HG02623 (cell line): ENCODE measurements around the gene TTYH2.

Experiments
- ATAC-seq: cut with Tn5 transposase; IDR thresholded peaks from one replicate; pipeline ENCODE4 v1.9.1; 2021; ENCODE audit warnings: moderate library complexity; ENCODE audit not compliant: unreplicated experiment

Gene TTYH2

DNA sequence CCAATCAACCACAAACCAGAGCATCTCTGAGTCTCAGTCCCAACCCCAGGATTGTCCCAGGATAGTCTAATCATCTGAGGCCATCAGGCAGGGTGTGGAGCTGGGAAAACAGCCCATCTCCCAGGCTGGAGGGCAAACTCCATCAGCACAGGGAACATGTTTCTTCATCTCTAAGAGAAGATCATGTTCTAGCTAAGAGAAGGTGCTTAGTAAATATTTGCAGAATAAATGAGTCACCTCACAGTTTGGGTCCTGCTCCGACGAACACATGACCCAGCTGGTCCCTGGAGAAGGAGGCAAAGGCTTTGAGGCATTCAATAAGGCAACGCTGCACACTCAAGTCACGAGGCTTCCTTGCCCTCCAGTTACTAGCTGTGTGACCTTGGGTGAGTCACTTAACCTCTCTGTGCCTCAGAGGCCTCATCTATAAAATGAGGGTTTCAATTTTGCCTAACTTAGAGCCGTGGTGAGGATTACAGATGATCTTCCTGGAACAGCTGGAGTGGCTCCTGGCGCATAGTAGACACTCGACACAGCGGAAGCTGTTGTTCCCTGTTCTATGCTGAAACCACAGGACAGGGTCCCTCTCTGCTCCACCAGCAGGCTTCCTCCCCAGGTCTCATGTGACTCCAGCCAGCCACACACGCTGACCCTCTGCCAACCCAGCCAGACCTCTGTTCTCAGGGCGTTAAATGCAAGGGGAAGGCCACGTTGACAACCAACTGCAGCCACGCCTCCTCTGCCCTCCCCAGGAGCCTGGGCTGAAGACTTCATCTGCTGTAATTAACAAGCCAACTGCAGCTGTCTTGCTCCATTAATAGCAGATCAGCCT, 20.2 kb upstream of the TTYH2 start:
- ATAC-seq: no peak

DNA sequence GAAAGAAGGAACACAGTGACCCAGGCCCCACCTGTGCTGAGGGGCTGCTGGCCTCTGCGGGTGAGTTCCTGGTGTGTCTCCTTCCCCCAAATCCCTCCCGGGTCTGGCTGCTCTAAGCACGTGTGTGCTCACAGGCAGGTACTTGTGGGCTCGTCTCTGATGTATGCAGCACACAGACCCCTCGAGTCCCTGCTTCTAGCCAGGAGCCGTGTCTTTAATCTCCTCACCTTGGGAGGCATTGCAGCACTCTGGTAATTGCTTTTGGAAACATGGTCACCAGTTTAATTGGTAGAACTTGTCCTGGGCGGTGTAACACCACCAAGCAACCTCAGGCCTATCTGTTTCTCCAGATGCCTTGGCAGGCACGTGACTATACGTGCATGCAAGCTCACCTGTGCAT, 18.7 kb upstream of the TTYH2 start:
- no peak for ATAC-seq

DNA sequence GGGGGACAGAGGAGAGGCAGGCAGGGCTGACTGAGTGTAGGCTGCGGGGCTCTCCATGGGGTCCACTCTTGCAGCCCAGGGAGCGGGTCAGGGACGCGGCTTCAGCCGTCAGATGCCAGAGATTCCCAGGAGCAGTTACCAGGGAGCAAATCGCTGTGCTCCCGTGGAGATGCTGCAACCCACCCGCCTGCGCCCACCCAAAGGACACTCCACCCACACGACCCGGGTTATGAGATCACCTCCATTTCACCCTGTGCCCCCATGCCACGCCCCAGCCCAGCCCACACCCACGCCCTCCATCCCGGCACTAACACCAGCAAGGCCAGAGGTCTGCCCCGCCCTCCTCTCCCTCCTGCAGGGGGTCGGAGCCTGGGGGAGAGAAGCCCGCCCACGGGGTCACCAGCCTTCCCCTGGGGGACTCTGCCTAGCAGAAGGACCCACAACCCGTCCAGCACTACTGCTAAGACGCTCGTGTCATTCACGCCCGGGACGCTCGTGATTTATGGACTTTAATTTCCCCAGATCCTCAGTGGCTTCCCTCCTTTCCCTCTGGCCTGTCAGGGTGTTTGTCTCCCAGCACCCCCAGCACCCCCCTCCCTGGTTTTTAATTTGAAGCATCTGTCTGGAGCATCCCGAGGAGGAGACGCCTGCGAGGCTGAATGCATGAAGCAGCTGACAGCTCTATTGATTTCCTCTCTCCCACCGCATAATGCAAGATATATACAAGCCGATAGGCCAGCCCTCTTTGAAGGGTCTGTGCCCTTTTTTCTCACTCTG, 16.6 kb upstream of the TTYH2 start:
- no peak for ATAC-seq

DNA sequence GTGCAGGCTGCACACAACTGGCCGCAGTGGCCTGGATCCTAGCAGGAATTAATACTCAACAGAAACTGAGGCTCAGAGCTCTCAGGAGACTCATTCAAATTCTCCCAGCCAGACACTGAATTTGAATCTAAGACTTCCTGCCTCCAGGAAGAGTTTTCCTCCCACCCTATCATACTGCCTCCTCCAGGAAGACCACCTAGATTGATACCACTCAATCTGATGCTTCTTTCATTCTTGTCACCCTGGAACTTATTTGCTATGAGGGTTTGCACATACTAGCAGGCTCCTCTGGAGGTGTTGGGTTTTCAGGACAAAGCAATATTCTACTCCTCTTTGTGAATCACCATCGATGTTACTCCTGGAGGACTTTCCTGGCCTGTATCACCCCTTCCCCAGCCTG, 15.6 kb upstream of the TTYH2 start:
- no peak for ATAC-seq

DNA sequence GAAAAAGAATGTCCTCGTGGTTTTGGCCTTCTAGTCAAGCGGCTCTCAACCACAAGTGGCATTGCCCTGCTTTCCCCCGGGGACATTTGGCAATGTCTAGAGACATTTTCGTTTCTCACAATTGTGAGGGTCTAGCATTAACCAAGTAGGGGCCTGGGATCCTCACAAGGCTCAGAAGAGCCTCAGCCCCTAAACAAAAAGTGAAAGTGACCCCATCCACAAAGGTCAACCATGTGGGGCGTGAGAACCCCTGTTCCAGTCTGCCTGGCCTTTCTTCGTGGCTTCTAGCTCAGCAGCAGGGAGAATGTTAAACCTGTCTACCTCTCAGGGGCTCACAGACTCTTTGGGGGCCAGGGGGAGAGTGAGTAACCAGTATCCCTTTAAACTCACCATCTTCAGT, 14.7 kb upstream of the TTYH2 start:
- no peak for ATAC-seq

DNA sequence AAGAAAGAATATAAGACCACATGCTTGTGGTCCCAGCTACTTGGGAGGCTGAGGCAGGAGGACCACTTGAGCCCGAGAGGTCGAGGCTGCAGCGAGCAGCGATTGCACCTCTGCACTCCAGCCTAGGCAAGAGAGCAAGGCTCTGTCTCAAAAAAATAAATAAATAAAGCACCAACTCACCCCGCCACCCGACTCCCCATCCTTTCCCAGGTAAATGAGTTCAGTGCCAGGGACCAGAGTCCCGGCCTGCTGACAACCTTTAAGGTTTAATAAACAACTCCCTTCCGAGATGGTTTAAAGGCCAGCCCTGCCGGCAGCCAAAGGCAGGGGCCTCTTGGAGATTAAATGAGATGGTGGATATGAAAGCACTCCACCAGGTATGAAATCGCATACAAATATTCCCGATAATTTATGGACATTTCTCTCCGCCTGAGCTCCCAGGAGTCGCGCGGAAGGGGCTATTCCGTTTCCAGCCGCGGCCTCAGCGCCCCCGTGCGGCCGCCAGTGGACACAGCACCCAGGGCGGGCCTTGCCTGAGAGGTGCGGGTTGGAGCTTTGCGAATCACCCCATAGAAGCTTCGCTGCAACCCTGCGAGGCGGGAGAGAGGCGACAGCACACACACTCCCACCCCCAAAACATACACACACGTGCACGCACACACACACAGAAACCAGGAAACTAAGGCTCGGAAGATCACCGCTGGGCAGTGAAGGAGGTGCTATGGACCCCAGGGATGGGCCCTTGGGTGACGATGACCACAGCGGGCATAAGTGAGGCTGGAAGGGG, 13.9 kb upstream of the TTYH2 start:
- no peak for ATAC-seq

DNA sequence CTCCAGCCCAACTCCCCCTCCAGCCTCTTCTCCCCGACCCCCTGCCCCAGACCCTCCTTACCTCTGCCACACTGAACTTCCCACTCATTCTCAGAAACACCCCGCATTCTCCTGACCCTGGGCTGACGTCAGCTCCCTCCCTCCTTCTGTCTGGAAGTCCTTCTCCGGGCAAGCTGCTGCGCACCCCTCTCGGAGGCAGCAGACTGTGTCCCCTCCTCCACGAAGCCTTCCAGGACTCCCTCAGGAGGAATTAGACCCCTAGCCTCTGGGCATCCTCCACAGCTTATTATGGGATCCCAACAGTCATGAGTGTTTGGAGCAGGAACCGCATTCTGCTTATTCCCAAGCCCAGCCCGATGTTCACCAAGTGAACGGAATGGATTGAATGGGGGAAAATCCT, 13.3 kb upstream of the TTYH2 start:
- no peak for ATAC-seq

DNA sequence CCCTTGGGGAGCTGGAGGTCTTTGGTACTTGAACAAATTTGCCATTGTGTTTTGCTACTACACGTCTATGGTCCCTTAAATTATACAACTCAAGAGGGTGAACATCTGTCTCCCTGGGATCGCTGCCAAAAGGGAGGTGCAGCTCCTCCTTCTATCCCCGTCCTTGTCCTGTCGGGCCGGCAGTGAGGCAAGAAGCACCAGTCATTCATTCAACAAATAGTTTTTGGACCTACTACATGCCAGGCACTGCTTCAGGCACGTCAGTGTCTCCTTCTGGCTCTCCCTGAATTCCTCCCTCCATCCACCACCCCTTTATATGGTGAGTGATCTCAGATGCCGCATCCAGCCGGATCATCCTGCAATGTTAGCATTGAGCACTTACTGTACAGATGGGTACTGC, 12.1 kb upstream of the TTYH2 start:
- ATAC-seq: no peak

DNA sequence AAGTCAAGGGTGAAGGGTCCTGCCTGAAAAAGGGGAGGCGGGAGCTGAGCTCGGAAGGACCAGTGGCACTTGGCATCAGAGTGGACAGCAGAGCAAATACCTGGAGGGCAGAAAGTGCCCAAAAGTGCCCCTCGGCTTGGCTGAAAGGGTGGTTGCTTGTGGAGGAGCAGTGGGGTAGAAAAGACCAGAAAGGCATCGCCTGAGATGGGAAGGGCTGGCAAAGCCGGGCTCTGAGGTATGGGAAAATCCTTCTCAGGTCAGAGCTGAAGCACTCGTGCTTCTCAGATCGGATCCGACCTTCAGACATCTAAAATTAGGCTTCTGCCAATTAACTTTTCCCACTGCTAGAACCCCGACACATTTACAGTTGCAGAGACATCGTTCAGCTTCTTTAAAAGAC, 11.4 kb upstream of the TTYH2 start:
- ATAC-seq: no peak

DNA sequence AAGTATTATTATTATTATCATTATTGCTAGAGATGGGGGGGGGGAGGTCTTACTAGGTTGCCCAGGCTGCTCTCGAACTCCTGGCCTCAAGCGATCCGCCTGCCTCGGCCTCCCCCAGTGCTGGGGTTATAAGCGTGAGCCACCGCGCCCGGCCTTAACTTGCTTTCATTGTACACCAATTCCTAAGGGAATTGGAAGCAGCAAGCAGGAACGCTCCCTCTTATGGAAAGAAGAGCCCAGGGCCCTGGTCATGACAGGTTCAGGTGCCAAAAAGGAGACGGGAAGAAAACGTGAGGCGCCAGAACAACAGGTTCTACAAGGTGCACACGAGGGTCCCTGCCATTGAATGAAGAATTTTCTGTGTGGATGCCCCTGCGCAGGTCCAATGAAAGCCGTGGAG, 10.4 kb upstream of the TTYH2 start:
- ATAC-seq: no peak

DNA sequence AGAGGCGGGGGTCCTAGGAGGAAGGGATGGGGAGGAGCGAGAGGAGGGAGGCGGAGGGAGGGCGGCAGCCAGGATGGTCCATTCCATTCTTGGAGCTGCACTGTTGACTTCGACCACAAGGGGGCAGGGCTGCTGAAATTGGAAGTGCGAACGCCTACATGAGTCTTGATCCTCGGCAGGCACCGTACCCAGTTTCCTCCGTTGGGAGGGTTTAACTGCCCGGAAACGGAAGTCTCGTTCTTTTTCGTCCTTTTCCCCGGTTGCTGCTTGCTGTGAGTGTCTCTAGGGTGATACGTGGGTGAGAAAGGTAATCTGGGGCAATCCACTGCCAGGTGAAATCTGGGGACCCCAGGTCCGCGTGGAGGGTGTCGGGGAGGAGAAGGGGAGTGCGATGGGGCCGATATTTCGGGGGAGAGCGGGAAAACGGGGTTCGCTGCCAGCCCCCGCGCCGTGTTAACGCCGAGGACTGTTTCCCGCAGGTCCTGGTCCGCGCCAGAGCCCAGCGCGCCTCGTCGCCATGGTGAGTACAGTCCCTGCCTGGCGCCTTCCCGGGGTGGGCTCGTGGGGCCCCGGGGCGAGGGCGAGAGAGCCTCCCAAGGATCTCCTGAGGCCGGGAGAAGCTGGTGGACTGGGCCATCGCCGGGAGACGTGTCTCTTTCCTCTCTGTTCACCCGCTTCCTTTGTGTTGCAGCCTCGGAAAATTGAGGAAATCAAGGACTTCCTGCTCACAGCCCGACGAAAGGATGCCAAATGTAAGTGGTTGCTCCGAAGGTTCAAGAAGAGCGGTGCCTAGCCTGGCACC, 9.7 kb upstream of the TTYH2 start, which contains the start of gene RPL38:
Gene RPL38 (plus strand): TSS at position 240 of the 802 bp plus-strand sequence. CDS start 278 bp downstream, at position 518.
- ATAC-seq: peak; percentile 57

DNA sequence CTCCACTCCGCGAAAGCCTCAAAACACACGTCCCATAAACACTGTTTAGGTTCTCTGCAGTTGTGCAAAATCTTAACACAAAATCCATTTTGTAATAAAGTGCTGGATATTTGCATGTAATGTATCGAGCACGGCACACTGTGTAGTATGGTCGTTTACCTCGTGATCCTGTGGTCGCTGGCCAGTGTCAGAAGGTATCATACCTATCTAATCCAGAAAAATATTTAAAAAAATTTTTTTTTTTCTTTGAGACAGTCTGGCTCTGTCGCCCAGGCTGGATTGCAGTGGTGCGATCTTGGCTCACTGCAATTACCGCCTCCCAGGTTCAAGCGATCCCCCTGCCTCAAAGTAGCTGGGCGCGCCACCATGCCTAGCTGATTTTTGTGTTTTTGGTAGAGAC, 8.9 kb upstream of the TTYH2 start:
- no peak for ATAC-seq

DNA sequence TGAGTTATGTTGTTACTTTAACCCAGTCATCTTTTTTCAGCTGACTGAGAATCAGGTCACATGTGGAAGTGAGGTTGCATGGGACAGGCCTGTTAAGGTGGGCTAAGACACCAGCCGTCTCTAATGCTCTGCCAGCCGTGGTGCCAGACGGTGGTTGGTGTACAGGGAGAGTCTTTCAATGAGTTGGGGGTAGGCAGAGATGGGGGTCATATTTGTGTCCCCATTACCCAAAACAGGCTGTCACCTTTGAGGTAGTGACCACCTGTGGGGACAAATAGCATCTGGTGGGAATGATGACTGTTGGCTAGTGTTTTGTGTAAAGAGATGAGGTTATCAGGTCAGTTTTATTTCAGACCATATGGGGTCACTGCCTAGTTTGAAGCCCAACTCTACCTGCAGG, 8.1 kb upstream of the TTYH2 start:
- ATAC-seq: no peak

DNA sequence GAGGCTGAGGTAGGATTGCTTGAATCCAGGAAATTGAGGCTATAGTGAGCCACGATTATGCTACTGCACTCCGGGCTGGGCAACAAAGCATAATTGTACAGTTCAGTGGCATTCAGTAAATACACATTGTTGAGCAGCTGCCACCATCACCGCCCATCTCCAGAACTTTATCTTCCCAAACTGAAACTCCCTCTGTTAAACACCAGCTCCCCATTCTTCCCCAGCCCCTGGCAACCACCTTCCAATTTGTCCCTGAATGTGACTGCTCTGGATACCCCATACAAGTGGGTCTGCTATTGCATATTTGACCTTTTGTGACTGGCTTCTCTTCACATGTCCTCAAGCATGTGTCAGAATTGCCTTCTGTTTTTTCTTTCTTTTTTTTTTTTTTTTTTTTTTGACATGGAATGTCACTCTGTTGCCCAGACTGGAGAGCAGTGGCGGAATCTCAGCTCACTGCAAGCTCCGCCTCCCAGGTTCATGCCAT, 7.0 kb upstream of the TTYH2 start:
- no peak for ATAC-seq

DNA sequence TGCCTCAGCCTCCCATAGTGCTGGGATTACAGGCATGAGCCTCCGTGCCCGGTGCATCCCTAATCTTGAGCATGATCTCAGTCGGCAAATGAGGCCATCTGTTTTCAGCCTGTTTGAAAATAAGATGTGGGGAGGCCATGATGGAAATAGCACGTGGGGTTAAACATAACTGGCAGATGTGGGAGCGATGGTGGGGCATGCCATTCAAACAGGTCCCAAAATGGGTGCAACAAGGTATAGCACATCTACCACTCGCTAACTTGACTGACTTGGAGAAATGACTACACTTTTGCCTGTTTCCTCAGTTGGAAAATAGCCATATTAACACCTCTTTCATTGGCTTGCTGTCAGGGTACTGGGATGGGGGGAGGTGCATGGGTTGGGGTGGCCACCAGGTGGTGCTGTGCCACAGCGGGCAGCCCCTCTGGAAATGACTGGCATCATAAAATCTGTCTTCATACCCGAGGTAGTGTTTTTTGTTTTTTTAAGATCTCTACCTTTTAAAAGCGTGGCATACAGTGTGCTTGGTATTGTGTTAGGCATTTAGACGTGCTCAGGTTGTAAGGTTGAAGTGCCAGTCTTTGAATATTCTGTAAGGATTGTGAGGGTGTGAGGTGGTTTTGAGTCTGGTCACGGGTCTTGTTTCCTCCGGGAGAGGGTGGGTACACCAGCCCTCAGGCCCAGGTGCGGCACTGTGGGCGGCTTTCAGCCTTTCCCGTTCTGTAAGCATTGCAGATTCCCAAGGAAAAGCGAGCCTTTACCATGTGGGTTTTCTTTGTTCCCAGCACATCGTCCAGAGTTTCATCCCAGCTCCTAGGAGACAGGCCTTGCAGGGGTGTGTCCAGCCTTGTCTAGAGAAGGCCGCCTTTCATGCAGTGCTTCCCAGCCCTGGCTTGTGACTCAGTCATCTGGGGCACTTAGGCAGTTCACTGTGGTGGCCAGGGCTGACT, 2.9 kb upstream of the TTYH2 start:
- no peak for ATAC-seq

DNA sequence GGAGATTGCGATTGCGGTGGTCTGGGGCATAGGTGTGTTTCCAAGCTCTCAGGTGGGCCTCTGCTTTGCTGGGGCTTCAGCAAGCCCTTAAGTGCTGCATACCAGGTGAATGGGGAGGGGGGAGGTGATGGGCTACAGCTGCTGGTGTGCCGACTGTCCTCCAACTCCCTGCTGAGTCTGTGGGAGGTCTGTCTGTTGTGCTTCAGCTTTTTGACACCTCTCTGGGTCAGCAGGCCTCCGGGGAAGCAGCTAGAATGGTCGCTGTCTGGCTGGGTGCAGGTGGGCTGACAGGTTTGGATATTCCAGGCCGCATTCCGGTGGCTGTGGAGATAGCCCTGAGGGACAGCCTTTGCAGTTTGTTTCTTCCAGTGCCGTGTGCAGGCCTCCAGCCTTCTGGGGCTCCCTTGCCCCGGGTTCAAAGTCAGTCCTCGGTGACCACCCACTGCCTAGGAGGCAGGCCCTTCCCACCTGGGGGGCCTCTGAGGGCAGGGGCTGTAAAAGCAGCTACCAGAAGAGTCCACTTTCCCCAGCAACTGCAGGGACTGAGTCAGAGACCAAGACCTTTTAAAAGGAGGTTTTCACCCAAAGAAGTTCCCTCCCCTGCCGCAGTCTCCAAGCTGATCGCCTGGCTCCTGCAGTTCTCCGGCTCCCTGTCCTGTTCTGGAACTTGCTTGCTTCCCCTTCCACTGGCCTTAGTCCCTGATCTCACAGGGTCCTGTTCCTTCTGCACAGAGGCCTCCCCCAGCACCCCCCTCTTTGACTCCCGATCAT, 2.0 kb upstream of the TTYH2 start:
- ATAC-seq: no peak

DNA sequence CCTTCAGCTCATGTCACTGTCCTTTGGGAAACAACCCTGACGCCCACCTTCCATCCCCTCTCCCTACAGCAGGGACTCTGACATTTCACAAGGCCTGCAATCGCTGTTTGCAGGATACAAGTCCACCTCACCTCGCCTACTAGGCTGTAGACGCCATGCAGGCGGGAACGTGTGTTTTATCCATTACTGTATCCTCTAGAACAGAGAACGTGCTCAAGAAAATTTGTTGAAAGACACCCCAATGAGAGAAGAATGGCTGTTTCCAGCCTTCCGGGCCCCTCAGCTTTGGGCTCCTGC, 1.5 kb upstream of the TTYH2 start:
- ATAC-seq: no peak

DNA sequence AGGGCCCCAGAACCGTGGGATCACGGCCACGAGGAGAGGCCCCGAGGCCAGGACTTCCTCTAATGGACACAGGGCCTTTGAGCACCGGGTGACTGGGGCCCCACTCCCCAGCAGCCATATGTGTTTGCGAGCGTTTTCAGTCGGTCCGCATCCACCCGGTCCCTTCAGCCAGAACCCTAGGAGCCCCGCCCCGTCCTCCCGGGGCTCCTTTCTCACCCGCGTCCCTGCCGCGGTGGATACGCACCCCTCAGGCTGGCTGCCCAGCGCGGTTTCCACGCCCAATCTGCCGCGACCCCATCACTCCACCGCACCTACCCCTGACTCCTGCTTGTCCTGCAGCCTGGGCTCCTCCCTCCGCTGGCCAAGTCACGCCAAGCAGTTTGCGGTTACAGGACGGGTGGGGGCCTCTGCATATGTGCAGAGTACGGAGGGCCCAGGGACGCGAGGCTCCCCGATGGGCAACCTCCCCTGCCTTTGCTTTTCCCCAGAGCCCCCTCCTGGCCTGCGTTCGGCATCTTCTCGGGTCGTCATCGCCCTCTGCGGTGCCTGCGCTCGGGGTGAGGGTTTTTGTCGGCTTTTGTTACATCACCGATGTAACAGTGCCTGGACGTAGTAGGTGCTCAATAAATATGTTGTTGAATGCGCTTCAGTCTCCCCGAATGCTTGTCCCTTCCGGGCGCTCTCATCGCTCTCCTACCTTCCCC, 1.0 kb upstream of the TTYH2 start:
- no peak for ATAC-seq
